HS-27A (cell line): ENCODE results near the gene SLC24A4.

Experiments used
- DNase-seq: peaks from one replicate; pipeline ENCODE4 v3.0.0-alpha.2; 2012; ENCODE audit warnings: low read depth, missing footprints

Gene SLC24A4

DNA sequence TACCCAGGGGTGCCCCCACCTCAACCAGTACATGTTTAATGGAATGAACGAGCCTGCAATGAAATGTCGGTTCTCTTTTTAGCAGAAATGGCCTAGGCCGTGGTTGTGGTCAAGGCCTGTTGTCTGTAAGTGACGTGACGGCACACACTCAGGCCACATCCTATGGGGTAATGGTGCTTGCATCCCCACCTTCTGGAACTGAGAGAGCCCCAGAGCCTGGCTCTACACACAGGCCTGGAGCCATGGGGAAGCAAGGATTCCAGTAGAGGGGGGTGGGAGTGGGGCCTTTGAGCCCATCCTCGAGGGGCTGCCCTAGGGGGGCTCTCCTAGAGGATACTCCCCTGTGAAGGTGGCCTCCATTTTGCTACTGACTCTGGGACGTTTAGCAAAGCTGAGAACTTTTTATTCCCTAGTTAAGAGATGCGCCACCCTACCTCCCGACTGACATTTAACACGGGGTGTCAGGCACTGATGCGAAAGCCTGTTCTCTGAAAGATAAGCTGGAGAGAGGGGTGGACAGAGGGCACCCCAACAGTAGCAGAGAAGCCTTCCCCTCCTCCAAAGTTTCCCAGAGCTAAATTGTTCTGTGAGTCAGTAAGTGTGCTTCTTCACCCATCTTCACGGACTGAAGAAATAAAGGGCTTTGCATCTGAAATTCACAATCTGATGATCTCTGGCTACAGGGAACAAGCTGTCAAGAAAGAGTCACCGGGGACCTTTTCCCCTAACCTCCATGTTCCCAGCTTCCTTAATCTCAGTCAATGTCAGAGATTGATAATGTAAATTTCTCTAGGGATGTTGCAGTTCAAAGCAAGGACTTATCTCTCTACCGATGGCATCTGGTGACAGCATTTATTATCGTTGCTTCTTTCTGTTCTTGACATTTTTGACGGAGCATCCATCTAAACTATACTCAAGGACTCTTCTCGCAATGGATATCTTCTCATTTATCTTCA lies 197.4 kb downstream of the SLC24A4 start:
- no peak for DNase-seq

GRCh38 chr14:92521058-92521415 lies 198.1 kb downstream of the SLC24A4 start:
- no peak for DNase-seq

GRCh38 chr14:92523752-92524151 lies 200.8 kb downstream of the SLC24A4 start:
- no peak for DNase-seq

DNA sequence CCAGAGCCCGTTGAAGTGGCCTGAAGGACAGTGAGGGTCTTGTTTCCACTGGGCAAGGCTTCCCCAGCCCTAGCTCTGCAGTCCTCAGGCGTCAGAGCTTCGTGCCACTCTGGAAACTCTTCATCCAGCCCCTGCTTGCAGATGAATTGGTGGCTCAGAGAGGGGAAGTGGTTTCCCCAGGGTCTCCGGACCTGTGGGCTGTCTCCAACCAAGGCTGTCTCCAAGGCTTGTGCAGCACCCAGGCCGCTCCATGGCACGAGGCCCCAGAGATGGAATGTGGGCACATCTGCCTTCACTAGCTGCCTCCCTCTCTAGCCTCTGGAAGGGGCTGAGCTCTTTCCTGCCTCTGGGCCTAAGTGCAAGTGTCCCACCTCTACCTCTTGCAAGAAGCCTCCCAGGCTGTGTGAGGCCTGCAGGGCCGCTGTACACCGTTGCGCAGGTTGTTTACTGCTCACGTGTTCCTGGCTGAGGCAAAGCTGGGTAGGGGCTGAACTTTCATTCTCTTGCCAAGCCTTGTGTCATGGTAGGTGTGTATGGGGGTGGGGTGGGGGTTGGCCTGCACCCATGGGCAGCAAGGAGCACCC lies 201.7 kb downstream of the SLC24A4 start:
- DNase-seq = no peak

DNA sequence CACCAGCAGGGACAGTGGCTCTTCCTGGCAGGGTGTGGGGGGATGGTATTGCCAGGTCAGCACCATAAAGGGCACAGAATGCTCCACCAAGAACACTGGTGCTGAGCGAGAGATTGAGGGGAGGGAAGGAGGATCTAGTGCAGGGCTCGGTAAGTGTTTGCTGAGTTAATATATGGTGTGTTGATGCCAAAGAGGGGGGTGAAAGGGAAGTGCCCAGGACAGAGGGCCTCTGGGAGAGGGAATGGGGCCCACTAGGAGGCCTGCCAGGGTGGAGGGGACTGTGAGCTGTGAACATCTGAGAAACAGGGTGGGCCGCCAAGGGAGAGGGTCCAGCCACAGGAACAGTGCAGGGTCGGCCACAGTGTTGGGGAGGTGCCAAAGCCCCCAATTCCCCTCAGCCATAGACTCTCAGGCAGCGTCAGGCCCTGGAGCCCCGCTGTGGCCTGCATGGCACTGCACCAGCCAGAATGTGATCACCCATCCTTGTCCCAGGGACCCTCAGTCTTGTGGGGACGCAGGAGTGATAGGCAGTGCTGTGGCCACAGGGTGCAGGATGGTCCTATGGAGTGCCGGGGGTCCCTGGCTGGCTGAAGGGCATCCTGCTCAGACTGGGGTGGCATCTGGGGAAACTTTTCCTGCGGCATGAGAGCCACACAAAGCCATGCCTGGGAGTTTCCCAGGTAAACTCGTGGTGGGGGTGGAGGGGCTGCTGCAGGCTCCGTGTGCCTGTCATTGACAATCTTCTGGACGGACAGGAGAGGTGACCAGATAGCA lies 202.5 kb downstream of the SLC24A4 start:
- DNase-seq = no peak

GRCh38 chr14:92527721-92528120 lies 204.8 kb downstream of the SLC24A4 start:
- no peak for DNase-seq

- DNase-seq = no peak
Observed at GRCh38 chr14:92528486-92529100, 205.6 kb downstream of the SLC24A4 start.

DNA sequence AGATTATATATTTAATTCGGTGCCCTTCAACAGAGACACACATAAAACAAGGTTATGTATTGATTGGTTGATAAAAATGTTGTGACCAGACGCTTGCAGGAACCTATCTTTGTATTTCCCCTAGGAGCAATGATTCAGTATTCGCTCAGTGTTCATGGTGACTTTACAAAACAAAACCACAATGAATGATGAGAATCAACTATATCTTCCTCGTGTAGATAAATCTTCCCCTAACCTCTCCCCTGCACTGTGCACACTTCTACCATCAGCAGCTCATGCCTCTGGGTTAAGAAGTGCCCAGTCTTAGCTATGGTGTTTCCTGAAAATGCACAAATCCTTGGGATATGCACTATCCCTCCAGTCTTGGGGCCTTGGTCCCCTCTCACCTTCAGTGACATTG lies 206.9 kb downstream of the SLC24A4 start:
- DNase-seq = no peak

DNA sequence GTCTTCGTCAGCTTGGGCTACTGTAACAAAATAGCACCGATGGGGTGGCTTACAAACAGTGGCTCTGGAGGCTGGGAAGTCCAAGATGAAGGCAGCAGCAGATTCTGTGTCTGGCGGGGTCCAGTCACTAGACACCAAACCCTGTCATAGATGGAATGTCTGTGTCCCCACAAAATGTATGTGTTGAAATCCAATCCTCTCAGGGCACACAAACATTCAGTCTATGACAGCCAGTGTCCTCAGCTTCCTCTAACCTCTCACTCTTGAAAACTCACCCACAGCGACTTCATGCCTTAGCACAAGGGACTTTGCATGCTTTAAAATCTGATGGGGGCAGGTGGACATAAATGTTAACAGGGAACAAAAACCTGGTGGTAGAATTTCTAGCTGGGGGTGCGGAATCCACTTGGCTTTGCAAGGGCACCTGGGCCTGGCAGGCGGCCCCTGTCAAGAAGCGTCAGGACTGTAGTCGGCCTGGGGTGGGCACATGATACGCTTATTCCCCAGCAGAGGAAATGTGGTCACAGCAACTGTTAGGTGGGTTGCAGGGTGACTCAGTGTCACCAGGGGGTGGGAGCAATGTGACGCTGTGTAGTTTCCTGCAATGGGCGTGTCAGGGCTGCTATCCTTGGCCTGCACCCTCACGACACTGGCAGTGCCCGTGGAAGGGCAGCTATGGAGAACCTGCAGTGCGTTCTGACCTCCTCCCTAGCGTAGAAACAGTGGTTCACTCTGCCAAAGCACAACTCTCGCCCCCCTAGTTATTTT lies 208.3 kb downstream of the SLC24A4 start:
- no peak for DNase-seq

DNA sequence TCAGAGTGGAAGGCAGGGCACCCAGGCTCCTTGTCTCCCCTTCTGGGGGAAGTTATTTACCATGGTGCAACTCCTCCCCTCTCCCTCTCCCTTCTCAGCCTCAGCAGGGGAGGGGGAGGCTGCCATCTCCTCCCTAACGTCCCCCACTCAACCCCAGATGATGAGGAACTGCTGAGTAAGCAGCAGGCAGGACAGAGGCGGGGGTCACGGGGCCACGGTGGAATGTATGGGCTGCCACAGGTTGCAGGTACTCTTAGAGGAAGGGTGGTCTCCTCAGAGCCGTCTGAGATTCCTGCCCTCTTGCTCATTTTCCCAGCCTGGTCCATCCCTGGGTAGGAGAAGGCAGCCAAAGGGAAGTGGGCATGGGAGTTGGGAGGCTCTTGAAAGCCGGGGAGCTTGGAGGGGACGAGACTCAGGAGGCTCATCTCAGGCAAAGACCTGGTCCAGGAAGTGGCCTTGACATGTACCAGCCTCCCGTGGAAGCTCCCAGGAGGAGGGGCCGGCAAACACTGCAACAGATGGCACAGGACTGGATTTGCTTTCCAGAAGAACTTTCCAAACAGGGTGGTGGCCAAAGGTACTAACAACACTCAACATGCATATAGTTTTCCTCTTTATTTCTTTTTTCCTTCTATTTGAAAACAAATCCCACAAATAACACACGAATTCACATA lies 209.7 kb downstream of the SLC24A4 start:
- DNase-seq = no peak

DNA sequence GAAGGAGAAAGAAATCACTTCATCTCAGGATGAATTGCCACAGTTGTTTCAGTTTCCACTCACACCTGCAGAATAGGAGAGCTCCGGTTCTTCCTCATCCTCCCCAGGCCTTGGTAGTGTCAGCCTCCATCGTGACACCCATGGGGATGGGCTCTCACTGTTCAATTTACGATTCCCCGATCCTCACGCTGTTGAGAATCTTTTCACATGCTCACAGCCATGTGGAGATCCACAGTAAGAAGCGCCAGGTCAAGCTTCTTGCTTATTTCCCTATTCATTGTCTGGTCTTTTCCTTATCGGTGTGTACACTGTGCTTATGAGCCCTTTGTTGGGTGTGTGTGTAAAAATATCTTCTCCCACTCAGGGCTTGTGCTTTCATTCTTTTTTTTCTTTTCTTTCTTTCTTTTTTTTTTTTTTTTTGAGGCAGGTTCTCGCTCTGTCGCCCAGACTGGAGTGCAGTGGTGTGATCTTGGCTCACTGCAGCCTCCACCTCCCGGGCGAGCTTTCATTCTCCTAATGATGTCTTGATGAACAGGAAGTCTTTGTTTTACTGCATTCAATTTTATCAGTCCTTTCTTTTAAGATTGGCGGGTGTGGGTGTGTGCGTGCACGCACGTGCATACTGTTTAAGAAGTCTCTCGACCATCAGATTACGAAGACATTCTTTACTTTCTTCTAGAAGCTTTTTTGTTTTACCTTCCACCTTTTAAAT lies 212.1 kb downstream of the SLC24A4 start:
- no peak for DNase-seq

DNA sequence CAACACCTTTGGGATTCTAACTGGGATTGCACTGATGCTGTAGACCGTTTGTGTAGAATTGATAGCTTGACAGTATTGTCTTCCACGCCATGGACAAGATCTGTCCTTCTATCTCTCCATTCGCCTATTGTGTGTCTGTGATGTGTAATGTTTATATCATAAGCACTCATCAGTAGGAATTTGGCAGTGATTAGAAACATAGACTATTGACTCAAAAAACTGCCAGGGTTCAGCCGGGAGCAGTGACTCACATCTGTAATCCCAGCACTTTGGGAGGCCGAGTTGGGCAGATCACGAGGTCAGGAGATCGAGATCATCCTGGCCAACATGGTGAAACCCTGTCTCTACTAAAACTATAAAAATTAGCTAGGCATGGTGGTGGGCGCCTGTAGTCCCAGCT lies 213.3 kb downstream of the SLC24A4 start:
- peak; percentile 27 for DNase-seq

- no peak for DNase-seq
Observed at GRCh38 chr14:92538412-92538985, 215.5 kb downstream of the SLC24A4 start.

DNA sequence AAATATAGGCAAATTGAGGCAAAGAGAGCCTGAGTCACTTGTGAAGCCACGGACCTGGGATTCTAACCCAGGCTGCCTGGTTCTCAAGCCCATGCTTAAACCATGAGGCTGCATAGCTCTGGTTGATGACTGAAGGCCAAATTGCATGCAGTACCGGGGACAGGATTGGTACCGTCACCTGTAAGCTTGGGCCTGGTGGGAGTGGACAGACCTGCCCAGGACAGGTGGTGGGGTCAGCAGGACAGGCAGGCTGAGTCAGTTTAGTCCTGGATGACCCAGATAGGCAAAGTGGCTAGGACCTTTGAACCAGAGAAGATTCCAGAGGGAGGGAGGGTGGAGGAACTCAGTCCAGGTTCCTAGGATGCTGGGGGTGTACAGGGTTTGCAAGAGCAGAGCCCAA lies 216.5 kb downstream of the SLC24A4 start:
- no peak for DNase-seq

GRCh38 chr14:92539875-92540274 lies 216.9 kb downstream of the SLC24A4 start:
- DNase-seq = no peak

GRCh38 chr14:92540472-92541048 lies 217.6 kb downstream of the SLC24A4 start:
- DNase-seq = peak; percentile 90

DNA sequence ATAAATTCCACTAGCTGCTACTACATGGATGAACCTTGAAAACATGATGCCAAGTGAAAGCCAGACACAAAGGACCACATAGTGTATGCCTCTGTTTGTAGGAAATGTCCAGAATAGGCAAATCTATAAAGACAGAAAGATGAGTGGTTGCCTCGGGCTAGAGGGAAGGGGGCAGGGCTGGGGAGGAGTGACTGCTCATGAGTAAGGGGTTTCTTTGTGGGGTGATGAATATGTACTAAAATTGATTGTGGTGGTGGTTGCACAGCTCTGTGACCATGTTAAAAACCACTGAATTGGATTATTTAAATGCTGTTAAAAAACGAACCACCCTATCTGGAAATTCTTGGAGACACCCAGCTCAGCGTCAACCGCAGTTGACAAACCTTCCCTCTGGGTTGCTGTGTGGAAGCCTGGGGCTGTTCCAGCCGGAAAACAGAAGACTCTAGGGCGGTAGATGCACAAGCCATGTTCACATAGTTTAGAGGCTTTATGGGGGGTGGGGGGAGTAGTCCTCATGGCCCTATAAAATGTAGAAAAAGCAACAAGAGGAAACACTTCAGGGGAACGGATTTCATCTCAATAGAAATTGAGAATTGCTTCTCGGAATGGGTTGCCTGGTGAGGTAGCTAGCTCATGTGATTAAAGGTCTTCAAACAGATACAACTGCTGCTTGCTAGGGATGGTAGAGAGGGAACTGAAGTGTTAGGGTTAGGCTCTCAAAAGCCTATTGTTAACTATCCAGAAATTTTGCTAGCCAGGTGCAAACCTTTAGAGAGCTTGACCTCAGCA lies 220.0 kb downstream of the SLC24A4 start:
- DNase-seq = no peak

DNA sequence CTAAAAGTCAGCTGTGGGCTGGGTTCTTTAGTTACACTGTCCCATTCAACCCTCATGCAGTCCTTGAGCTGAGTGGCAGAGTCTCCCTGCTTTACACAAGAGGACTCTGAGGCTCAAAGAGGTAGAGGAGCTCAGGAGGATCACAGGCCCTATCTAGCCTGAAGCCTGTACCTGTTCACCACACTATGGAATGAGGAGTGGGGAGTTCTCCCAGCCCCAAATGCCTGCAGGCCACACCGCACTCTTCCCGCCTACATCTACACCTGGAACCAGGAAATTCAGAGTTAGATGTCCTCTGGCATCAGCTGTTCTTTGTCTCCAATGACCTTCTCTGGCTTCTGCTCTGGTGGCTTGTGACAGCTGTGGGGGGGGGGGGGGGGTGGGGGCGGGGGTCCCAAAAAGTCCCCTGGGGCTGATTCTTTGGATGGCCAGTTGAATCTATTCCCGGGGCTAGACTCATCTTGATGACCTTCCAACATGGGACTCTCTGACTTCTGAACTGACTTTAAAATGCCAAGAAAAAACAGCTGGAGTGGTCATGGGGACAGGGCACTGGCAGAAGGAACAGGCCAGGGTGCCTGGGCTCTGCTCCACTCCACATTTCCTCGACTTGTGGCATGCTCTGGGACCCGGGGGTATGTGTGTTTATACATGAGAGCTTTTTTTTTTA lies 221.2 kb downstream of the SLC24A4 start:
- no peak for DNase-seq
